Ishikawa (cell line): ENCODE results near the gene DOCK7.
A peak's percentile ranks its signal among the peaks of the same experiment; 100 is the strongest.

Source experiments
- CEBPB ChIP-seq: IDR thresholded peaks from 2 replicates; pipeline ENCODE4 v1.6.1; 2012
- CREB1 ChIP-seq: IDR thresholded peaks from 2 replicates; pipeline ENCODE4 v1.6.1; 2012; ENCODE audit warnings: low read depth
- EGR1 ChIP-seq: IDR thresholded peaks from 2 replicates; pipeline ENCODE4 v1.6.1; 2012
- EP300 ChIP-seq: IDR thresholded peaks from 2 replicates; pipeline ENCODE4 v1.6.1; 2012; ENCODE audit warnings: borderline replicate concordance
- FOXM1 ChIP-seq: IDR thresholded peaks from 2 replicates; pipeline ENCODE4 v1.6.1; 2012; ENCODE audit warnings: low read depth, borderline replicate concordance
- MAX ChIP-seq: IDR thresholded peaks from 2 replicates; pipeline ENCODE4 v1.6.1; 2012
- NFIC ChIP-seq: IDR thresholded peaks from 2 replicates; pipeline ENCODE4 v1.6.1; 2012
- RAD21 ChIP-seq: IDR thresholded peaks from 2 replicates; pipeline ENCODE4 v1.6.1; 2012; ENCODE audit warnings: low read depth
- TAF1 ChIP-seq: IDR thresholded peaks from 2 replicates; pipeline ENCODE4 v1.6.1; 2012; ENCODE audit warnings: low read depth, mild to moderate bottlenecking
- TCF12 ChIP-seq: IDR thresholded peaks from 2 replicates; pipeline ENCODE4 v1.6.1; 2012; ENCODE audit warnings: low read depth
- TEAD4 ChIP-seq: IDR thresholded peaks from 2 replicates; pipeline ENCODE4 v1.6.1; 2012
- YY1 ChIP-seq: IDR thresholded peaks from 2 replicates; pipeline ENCODE4 v1.6.1; 2012; ENCODE audit warnings: low read depth
- ZBTB7A ChIP-seq: IDR thresholded peaks from 2 replicates; pipeline ENCODE4 v1.6.1; 2012; ENCODE audit warnings: low read depth
- TF ChIP-seq, protein P1 (sequence below): IDR thresholded peaks from 2 replicates; pipeline ENCODE4 v1.6.1; 2012
- TF ChIP-seq, protein P2 (sequence below): IDR thresholded peaks from 2 replicates; pipeline ENCODE4 v1.6.1; 2012; ENCODE audit warnings: low read depth, mild to moderate bottlenecking

DOCK7 gene

DNA sequence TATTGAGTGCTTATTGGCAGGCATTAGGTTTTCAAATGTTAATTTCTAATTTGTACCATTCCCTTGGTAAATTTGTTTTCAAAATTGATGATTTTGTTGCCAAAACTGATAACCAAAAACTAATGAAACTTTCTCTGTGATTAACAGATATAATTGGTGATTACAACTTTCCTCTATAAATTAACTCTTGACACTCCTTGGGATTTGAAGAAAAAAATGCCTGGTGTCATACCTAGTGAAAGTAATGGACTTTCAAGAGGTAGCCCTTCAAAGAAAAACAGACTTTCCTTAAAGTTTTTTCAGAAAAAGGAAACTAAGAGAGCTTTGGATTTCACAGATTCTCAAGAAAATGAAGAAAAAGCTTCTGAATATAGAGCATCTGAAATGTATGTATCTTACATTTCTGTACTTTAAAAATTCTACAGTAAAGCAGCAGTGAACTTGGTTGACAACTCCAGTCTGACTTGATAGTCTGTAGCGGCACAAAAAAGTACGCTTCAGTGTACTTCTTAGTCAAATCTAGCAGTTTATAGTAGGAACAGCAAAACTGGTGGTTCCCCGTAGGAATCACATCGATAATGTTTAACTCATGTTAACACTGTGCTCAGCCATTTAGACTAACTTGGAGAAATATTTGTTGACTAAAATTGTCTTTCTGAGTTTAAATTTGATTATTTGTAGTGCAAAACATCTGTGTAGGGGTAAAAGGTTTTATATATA, 248.4 kb downstream of the DOCK7 start:
- TF ChIP-seq CEBPB: no peak
- TF ChIP-seq MAX: no peak
- TF ChIP-seq ZBTB7A: no peak
- TF ChIP-seq EP300: no peak
- no peak for TF ChIP-seq EGR1
- TF ChIP-seq, protein P1, sequence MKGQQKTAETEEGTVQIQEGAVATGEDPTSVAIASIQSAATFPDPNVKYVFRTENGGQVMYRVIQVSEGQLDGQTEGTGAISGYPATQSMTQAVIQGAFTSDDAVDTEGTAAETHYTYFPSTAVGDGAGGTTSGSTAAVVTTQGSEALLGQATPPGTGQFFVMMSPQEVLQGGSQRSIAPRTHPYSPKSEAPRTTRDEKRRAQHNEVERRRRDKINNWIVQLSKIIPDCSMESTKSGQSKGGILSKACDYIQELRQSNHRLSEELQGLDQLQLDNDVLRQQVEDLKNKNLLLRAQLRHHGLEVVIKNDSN: no peak
- TF ChIP-seq, protein P2, sequence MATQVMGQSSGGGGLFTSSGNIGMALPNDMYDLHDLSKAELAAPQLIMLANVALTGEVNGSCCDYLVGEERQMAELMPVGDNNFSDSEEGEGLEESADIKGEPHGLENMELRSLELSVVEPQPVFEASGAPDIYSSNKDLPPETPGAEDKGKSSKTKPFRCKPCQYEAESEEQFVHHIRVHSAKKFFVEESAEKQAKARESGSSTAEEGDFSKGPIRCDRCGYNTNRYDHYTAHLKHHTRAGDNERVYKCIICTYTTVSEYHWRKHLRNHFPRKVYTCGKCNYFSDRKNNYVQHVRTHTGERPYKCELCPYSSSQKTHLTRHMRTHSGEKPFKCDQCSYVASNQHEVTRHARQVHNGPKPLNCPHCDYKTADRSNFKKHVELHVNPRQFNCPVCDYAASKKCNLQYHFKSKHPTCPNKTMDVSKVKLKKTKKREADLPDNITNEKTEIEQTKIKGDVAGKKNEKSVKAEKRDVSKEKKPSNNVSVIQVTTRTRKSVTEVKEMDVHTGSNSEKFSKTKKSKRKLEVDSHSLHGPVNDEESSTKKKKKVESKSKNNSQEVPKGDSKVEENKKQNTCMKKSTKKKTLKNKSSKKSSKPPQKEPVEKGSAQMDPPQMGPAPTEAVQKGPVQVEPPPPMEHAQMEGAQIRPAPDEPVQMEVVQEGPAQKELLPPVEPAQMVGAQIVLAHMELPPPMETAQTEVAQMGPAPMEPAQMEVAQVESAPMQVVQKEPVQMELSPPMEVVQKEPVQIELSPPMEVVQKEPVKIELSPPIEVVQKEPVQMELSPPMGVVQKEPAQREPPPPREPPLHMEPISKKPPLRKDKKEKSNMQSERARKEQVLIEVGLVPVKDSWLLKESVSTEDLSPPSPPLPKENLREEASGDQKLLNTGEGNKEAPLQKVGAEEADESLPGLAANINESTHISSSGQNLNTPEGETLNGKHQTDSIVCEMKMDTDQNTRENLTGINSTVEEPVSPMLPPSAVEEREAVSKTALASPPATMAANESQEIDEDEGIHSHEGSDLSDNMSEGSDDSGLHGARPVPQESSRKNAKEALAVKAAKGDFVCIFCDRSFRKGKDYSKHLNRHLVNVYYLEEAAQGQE: no peak
- no peak for TF ChIP-seq YY1
- TF ChIP-seq TEAD4: no peak
- TF ChIP-seq TAF1: no peak
- no peak for TF ChIP-seq RAD21
- no peak for TF ChIP-seq CREB1
- no peak for TF ChIP-seq NFIC

GRCh38 chr1:62438163-62438562, 250.0 kb downstream of the DOCK7 start:
- no peak for TF ChIP-seq FOXM1
- no peak for TF ChIP-seq TCF12
- no peak for TF ChIP-seq TEAD4
- no peak for TF ChIP-seq EGR1
- no peak for TF ChIP-seq ZBTB7A
- no peak for TF ChIP-seq YY1
- no peak for TF ChIP-seq EP300
- TF ChIP-seq MAX: no peak
- TF ChIP-seq TAF1: no peak

GRCh38 chr1:62437273-62437940, 250.8 kb downstream of the DOCK7 start:
- TF ChIP-seq YY1 (no peak), EP300 (0 out of 2 replicates have a peak, but pooled peaks have one; percentile 2), CEBPB (peak; percentile 84), EGR1 (0 out of 2 replicates have a peak, but pooled peaks have one; percentile 14), MAX (no peak; the same call in 1 of the 2 replicates), RAD21 (no peak), TCF12 (no peak), TEAD4 (no peak)

DNA sequence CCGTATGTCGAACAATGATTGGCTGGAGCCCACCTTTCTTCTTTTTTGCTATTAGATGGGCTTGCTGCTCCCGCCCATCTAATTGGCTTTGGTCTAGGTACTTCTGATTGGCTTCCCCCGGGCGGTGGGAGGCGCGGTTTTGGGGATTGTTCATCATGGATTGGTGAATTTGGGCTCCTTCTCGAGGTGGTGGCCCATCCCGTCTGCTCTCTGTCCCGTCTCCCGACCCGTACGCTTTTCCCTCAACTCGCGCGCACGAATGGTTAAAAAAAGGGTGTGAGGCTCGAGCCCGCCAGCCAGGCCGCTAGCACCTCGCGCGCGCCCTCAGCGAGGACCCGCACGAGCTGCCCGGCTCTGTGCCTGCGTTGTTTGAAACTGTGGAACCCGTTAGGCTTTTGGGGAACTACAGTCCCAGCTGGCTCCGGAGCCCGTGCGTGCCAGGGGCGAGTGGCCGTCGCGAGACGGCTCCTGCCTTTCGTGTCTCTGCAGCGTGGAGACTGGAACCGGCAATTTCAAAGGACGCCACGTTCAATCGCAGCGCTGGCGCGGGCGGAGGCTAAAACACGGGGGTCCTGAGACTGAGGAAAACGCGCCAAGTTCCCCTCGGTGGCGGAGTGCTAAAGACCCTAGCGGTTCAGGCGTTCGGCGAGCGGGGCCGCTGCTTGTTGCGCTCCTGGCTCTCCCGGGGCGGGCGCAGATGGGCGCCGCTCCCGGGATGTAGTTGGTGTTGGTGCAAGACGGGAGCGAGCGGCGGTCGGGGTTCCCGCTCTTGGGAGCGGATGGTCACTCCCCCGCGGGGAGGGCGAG, 251.5 kb downstream of the DOCK7 start, which contains the start of gene USP1:
USP1 (plus strand) TSS at position 584 of the 807 bp plus-strand sequence. CDS start 2,819 bp downstream, outside the sequence.
- TF ChIP-seq, protein P1: no peak; the same call in 1 of the 2 replicates
- TF ChIP-seq MAX (peak; percentile 88), NFIC (peak; percentile 24; the same call in 1 of the 2 replicates), TEAD4 (0 out of 2 replicates have a peak, but pooled peaks have one; percentile 6), CREB1 (peak; percentile 49), TCF12 (peak; percentile 41; the same call in 1 of the 2 replicates), TAF1 (peak; percentile 76), CEBPB (no peak), FOXM1 (no peak; the same call in 1 of the 2 replicates), RAD21 (no peak), EP300 (no peak), ZBTB7A (peak; percentile 63), YY1 (peak; percentile 39; the same call in 1 of the 2 replicates), EGR1 (0 out of 2 replicates have a peak, but pooled peaks have one; percentile 16)
- TF ChIP-seq, protein P2: no peak
